Tongue (tissue), 2 donors: Measurements from ENCODE around the gene IL18R1. TPM values are rescaled to one million over a fixed set of nuclear protein-coding genes. Genes with fewer than 3 reads are reported as not detected.

Experiments used
- DNase-seq: peaks from one replicate; pipeline ENCODE4 v3.0.0-alpha.2; 2015
- total RNA-seq: library from RNA; depleted of rRNA; stranded (reverse); fragments of >200 nt; gene quantifications from one replicate; pipeline ENCODE4 v1.2.3, GENCODE V29; 2014

Gene IL18R1
- total RNA-seq, 1 donor from 2014 or later, result 4.5 TPM

DNA sequence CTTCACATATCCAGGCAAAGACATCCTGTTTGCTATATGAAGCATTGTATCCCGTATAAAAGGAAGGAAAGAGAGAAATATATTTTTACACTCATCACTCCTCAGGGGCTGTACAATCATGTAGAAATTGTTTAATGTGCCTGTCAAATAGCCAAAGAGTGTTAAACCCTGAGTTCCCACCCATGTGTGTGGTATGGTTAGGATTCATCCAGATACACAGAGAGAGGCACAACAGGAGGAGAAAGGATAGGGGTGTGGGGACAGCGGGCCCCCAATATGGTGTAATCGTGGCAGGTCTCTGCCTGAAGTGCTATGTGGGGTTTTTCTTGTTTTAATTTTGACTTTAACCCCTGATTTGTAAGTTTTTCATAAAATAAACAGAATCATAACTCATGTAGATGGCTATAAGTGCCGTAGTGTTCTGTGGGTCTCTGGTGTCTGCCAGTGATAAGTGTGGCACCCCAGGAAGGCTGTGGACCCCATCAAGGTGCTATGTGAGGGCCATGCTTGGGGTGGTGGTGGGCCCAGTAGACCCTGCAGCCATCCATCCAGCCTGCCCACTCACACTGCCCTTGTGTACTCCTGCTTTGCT, 10.2 kb upstream of the IL18R1 start:
- DNase-seq, result no peak

- DNase-seq, result no peak
These were observed 9.0 kb upstream of the IL18R1 start for GRCh38 chr2:102346381-102347130.

GRCh38 chr2:102350137-102350793, 5.3 kb upstream of the IL18R1 start:
- no peak for DNase-seq

DNA sequence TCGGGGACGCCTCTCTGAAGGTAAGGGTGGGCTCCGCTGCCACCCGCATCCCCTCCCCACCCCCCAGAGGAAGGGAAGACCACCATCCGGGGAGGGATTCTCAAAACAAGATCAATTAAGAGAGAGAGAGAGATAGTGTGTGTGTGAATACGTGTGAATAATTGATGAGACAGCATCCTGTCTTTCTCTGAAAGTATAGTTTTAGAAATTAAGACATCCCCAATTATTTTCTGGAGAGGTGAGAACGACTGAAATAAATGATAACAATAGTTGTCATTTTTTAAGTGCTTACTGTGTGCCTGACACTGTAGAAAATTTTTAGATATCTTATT, 751 bp downstream of the IL18R1 start:
- DNase-seq, result no peak

- DNase-seq, result no peak
These were observed 1.1 kb downstream of the IL18R1 start for GRCh38 chr2:102356741-102357140.

GRCh38 chr2:102357937-102358336, 2.3 kb downstream of the IL18R1 start:
- DNase-seq, result no peak

GRCh38 chr2:102358496-102358895, 2.9 kb downstream of the IL18R1 start:
- DNase-seq, result no peak

- no peak for DNase-seq
These were observed 3.9 kb downstream of the IL18R1 start for GRCh38 chr2:102359527-102359926.

DNA sequence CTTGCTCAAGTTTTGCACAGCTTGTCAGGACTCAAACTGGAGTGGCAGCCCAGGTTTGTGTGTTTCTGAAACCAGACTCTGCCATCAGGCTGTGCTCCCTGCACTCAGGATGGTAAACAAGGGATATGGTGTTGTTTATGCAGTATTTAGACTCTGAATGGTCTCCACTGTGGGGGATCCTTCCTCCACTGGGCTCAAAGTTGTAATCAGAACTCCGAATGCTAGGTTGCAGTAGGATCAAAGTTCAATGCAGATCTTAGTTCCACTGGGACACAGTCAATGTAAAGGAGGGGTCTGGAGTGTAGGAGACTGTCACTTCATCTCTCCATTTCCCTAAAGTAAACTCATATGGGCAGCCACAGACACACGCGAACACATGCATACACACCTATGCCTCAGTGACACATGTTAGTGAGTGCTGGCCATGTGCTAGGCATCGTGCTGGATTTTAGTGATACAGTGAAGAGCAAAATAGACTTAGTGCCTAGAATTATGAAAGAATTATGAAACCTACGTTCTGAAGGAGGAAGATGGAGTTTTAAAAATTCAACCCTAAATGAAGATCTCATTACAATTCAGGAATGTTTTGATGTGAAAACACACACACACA, 6.1 kb downstream of the IL18R1 start:
- no peak for DNase-seq

DNA sequence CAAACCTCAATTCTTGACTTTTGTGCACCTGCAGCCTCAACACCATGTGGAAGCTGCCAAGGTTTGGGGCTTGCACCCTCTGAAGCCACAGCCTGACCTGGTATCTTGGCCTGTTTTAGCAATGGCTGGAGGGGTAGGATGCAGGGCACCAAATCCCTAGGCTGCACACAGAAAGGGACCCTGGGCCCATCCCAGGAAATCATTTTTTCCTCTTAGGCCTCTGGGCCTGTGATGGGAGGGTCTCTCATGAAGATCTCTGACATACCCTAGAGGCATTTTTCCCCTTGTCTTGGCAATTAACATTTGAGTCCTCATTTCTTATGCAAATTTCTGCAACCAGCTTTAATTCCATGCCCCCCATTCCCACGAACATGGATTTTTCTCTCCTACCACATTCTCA, 10.2 kb downstream of the IL18R1 start:
- no peak for DNase-seq

DNA sequence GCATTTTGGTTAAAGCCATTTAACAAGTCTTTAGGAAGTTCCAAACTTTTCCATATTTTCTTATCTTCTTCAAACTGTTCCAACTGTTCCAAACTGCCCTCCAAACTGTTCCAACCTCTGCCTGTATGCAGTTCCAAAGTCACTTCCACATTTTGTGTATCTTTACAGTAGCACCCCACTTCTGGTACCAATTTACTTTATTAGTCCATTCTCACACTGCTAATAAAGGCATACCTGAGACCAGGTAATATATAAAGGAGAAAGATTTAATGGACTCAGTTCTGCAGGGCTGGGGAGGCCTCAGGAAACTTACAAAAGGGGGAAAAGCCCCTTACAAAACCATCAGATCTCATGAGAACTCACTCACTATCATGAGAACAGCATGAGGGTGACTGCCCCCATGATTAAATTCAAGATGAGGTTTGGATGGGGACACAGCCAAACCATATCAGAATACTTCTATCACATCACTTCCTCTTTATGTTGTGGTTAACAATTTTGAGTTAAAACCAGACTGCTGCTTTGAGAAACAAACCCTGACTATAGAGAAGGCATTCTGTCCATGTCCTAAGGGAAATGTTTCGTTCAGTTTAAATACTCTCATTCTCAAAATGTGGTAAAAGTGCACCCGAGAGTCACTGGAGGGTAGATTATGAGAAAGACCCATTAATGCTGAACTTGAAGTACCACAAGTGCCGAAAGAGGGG, 11.0 kb downstream of the IL18R1 start:
- DNase-seq, result no peak

DNA sequence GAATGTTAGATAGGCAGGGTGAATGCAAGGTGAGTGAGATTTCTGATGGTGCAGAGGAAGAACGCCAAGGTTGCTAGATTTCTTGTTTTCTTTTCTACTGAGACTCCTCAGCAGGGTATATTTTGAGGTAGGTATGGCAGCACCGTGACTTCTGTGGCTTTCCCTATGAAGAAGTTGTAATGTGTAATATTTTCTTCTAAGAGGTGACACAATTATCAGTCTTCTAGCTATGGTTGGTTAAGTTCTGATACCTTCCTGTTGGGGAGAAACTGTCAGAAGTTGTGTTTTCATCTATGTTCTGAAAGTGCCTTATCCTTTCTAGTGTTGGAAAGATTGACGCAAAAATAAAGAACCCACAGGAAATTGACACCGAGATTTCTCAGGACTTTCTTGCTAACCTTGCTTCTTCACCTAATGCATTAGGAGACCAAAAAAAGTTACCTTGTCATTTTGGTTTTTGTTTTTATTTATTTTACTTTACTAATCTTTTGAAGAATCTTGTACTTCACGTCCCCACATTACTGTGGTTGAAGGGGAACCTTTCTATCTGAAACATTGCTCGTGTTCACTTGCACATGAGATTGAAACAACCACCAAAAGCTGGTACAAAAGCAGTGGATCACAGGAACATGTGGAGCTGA, 11.9 kb downstream of the IL18R1 start:
- DNase-seq, result no peak

GRCh38 chr2:102368461-102369109, 13.0 kb downstream of the IL18R1 start:
- DNase-seq, result no peak

DNA sequence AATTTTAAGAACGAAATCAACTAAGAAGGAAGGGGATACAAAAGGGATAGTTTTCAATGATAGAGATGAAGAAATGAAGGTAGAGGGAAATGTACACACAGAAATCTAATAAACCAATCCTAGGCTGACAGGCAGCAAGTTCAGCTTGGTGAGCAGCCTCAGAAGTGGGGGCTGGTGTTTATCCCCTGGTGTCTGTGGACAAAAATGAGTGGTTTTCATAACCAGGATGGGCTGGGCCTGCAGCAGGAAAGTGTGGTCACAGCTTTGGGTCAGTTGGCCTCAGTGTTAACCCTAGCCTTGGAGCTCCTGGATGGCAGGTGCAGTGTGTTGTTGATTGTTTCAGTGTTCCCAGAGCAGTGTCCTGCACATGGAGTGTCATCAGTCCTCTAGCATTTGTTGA, 14.3 kb downstream of the IL18R1 start:
- no peak for DNase-seq

GRCh38 chr2:102376052-102376591, 20.5 kb downstream of the IL18R1 start:
- DNase-seq, result no peak

GRCh38 chr2:102383722-102384121, 28.1 kb downstream of the IL18R1 start:
- DNase-seq, result no peak

- DNase-seq, result no peak
These were observed 29.9 kb downstream of the IL18R1 start for GRCh38 chr2:102385522-102385921.

DNA sequence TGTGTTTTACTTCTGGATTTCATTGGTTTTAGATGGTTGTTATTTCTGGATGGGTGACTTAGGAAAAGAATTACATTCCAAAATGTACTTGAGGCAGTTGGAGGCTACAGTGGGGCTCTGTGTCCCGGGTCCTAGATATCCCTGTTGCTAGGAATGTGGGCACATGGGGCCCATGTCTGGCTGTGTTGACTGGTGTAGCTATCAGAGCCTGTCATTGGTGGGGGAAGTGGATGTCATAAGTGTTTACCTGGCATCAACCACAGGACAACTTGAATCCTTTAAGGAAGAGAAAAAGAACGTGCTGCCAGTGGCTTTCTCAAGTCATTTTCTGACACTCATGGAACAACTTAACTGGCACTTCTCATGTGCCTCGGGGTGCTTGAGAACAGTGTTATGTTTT, 30.4 kb downstream of the IL18R1 start:
- DNase-seq, result no peak

DNA sequence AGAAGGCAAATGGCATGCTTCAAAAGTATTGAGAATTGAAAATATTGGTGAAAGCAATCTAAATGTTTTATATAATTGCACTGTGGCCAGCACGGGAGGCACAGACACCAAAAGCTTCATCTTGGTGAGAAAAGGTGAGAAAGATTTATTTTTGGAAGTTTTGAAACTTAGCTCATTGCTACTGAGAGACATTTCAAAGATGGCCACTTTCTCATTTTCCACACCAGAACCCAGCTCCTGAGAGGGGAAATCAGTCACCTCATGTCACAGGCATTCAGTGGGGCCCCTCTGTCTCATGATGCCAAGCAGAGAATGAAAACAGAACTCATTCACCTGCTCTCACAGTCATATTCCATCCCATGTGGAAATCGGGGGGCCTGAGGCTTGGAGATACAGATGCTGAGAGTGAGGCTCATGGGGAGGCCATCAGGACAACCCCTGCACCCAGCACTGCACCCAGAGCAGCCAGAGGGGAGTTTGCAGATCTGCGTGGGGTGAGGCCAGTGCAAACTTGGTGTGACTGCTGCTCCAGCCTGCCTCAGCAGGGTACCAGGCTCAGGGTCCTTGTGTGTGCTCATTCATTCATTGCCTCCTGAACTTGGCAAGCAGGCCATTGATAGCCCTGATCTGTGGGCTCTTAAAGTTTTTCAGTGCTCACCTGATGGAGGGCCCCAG, 31.4 kb downstream of the IL18R1 start:
- no peak for DNase-seq

DNA sequence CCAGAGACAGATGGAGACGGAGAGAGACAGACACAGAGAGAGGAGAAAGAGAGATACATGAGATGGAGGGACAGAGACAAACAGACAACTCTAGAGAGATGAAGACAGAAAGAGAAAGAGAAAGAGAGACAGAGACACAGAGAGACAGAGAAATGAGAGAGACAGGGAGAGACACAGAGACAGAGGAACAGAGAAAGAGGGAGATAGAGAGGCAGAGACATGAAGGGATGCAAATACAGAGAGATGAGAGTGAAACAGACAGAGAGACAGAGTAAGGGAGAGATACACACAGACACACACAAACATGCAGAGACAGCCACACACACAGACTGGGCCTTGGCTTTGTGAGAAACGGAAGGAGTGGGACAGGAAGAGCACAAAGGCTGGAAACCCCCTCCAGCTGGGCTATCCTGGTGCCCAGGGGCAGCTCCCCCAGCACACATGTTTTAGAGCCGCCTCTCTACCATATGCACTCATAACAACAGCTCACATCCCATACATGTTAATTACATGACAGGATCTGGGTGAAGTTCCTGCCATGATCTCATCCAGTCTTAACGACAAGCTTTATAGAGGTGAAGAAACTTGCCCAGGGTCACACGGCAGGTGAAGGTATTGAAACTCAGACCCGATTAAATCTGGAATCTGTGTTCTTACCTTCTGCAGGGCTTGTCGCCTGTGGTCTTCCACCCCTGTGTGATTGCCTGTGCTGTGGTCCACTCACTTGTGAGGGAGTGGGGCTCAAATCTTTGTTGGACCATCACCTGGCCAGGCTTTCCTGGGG, 32.4 kb downstream of the IL18R1 start:
- DNase-seq, result no peak
